A673 (cell line): ENCODE data around the gene MRPL48. TPM values are rescaled to one million over a fixed set of nuclear protein-coding genes. Genes with fewer than 3 reads are reported as not detected.

Experiments used
- BruUV-seq: library from RNA; stranded (reverse); fragments of 400-500 nt; replicated peaks from 2 replicates; lab custom pipeline; 2021; lab: Mats Ljungman, UMichigan
- CTCF ChIA-PET: fragments of 300-600 bp; sonication (Branson Sonifier 250); formaldehyde crosslinking; loops from one replicate; lab custom pipeline; 2022; ENCODE audit warnings: antibody characterized with exemption; lab: Charles Lee
- POLR2A ChIA-PET: fragments of 300-600 bp; sonication (Branson Sonifier 250); formaldehyde crosslinking; loops from one replicate; lab custom pipeline; 2022; ENCODE audit warnings: antibody characterized with exemption; ENCODE audit not compliant: low non-redundant PET; lab: Charles Lee
- DNase-seq: peaks from one replicate; pipeline ENCODE4 v3.0.0-alpha.2; 2015; ENCODE audit warnings: low spot score
- H3K27ac ChIP-seq: fragments of 200-600 bp; sonication (generic); 2 replicates; pipeline ENCODE4 v1.5.1; 2016; ENCODE audit warnings: mixed run types, low read depth, mild to moderate bottlenecking, mixed read lengths, antibody characterized with exemption, low read length; ENCODE audit not compliant: poor library complexity, severe bottlenecking
- H3K27me3 ChIP-seq: fragments of 200-600 bp; sonication (generic); replicated peaks from 2 replicates; pipeline ENCODE4 v1.6.1; 2017; ENCODE audit warnings: mixed run types, low read depth, mild to moderate bottlenecking, mixed read lengths, antibody characterized with exemption, low read length; ENCODE audit not compliant: insufficient read depth, poor library complexity
- H3K36me3 ChIP-seq: fragments of 200-600 bp; sonication (generic); 2 replicates; pipeline ENCODE4 v1.6.1; 2016; ENCODE audit warnings: mixed run types, mild to moderate bottlenecking, mixed read lengths, antibody characterized with exemption, low read length; ENCODE audit not compliant: insufficient read depth, poor library complexity, severe bottlenecking
- H3K4me1 ChIP-seq: fragments of 200-600 bp; sonication (generic); 2 replicates; pipeline ENCODE4 v1.6.1; 2017; ENCODE audit warnings: mixed run types, mild to moderate bottlenecking, mixed read lengths, antibody characterized with exemption, low read length; ENCODE audit not compliant: insufficient read depth, poor library complexity, severe bottlenecking
- H3K4me3 ChIP-seq: fragments of 200-600 bp; sonication (generic); 2 replicates; pipeline ENCODE4 v1.5.1; 2016; ENCODE audit warnings: low read depth, mixed run types, mild to moderate bottlenecking, mixed read lengths, low read length; ENCODE audit not compliant: poor library complexity, severe bottlenecking
- H3K9me3 ChIP-seq: fragments of 200-600 bp; sonication (generic); 2 replicates; pipeline ENCODE4 v1.6.1; 2016; ENCODE audit warnings: mixed run types, low read depth, mild to moderate bottlenecking, mixed read lengths, antibody characterized with exemption, low read length; ENCODE audit not compliant: poor library complexity, severe bottlenecking
- EZH2 ChIP-seq: fragments of 200-600 bp; sonication (generic); IDR thresholded peaks from 2 replicates; pipeline ENCODE4 v1.6.1; 2017; ENCODE audit warnings: borderline replicate concordance, low read depth, mild to moderate bottlenecking, mixed read lengths, antibody characterized with exemption, low read length; ENCODE audit not compliant: poor library complexity, severe bottlenecking
- intact Hi-C: fragments of 100-400 bp; cut with micrococcal nuclease; formaldehyde crosslinking; loops from one replicate; pipeline ENCODE4 v1.10.0; 2022; ENCODE audit not compliant: unreplicated experiment
- total RNA-seq: library from RNA; stranded (reverse); gene quantifications from 2 replicates; pipeline ENCODE4 v1.2.3, GENCODE V29; 2021
- TF ChIP-seq, protein P1 (sequence below): fragments of 300-800, 200-600 bp; sonication (generic); conservative IDR thresholded peaks from 2 replicates; pipeline ENCODE4 v1.5.1; 2017; ENCODE audit warnings: low read depth, mild to moderate bottlenecking, antibody characterized with exemption, low read length, moderate library complexity, mixed read lengths

Gene MRPL48
- total RNA-seq, 1 experiment from 2014 or later = 92.6 TPM

DNA sequence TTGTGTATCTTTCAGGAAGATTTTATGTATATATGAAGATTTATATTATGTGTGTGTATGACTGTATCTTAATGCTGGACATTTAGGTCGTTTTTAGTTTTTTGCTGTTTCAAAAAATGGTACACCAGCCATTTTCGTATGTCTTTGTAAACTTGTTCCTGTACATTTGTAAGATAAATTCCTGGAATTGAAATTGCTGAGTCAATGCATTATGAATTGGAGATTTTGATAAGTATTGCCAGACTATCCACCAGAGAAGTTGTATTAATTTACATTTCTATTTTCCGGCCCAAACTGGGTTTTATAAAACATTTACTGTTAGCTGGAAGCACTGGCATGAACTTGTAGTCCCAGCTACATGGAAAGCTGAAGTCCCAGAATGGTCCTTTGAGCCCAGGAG, 24.6 kb downstream of the MRPL48 start:
- CTCF ChIA-PET = no interaction called here
- no peaks in the 10 kb centered on the region for H3K27me3 ChIP-seq
- H3K4me3 ChIP-seq = no peak overlapping the region
- no peaks in the 10 kb centered on the region for H3K36me3 ChIP-seq
- no peak overlapping the region for H3K27ac ChIP-seq
- H3K4me1 ChIP-seq = no peaks in the 10 kb centered on the region
- BruUV-seq = no TSS peak
- TF ChIP-seq, protein P1, sequence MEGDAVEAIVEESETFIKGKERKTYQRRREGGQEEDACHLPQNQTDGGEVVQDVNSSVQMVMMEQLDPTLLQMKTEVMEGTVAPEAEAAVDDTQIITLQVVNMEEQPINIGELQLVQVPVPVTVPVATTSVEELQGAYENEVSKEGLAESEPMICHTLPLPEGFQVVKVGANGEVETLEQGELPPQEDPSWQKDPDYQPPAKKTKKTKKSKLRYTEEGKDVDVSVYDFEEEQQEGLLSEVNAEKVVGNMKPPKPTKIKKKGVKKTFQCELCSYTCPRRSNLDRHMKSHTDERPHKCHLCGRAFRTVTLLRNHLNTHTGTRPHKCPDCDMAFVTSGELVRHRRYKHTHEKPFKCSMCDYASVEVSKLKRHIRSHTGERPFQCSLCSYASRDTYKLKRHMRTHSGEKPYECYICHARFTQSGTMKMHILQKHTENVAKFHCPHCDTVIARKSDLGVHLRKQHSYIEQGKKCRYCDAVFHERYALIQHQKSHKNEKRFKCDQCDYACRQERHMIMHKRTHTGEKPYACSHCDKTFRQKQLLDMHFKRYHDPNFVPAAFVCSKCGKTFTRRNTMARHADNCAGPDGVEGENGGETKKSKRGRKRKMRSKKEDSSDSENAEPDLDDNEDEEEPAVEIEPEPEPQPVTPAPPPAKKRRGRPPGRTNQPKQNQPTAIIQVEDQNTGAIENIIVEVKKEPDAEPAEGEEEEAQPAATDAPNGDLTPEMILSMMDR = no peak
- no peak for TF ChIP-seq EZH2
- no peaks in the 10 kb centered on the region for H3K9me3 ChIP-seq
- intact Hi-C loops = no loop called here
- DNase-seq = no peak
- POLR2A ChIA-PET = no interaction called here

DNA sequence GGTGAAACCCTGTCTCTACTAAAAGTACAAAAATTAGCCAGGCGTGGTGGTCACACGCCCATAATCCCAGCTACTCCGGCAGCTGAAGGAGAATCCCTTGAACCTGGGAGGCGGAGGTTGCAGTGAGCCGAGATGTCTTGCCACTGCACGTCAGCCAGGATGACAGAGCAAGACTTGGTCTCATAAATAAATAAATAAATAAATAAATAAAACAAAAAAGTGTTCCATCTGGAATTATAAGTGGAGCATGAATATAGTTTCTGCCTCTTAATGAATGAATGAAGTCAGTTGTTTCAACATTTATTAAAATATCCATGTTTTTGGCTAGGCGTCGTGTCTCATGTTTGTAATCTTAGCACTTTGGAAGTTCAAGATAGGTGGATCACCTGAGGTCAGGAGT, 27.1 kb downstream of the MRPL48 start:
- TF ChIP-seq, protein P1 = no peak
- no peak for TF ChIP-seq EZH2
- POLR2A ChIA-PET = no interaction called here
- BruUV-seq = no TSS peak

DNA sequence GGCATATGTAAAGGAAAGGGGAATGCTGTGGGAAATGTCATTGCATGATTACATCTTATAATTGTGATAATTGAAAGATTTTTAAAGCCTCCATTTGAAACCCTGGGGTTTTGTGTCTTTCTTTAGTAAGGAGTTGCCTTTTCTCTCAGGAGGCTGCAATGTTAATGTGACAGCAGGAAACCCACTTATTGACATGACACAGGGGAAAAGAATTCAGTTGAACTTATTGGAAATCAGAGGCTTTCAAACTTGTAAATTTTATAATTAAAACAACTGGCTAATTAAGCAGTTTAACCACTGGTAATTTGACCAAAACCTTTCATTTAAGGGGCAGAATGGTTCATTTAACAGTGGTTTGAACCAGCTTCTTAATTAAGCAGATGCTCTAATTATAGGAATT, 31.2 kb downstream of the MRPL48 start:
- ChIA-PET POLR2A (no interaction called here), CTCF (no interaction called here)
- no TSS peak for BruUV-seq
- DNase-seq = peak; percentile 83
- Histone ChIP-seq H3K27me3 (no peaks in the 10 kb centered on the region), H3K4me1 (peaks cover 14% of the 10 kb centered on the region), H3K36me3 (no peaks in the 10 kb centered on the region), H3K27ac (no peak overlapping the region), H3K9me3 (no peaks in the 10 kb centered on the region), H3K4me3 (no peak overlapping the region)
- intact Hi-C loops = no loop called here
- TF ChIP-seq, protein P1 = no peak
- TF ChIP-seq EZH2 = no peak

More for the DNA sequence above, 27.1 kb downstream of the MRPL48 start:
- intact Hi-C loops = no loop called here
- Histone ChIP-seq H3K4me1 (peaks cover 14% of the 10 kb centered on the region), H3K9me3 (no peaks in the 10 kb centered on the region), H3K27ac (no peak overlapping the region), H3K4me3 (no peak overlapping the region), H3K27me3 (no peaks in the 10 kb centered on the region), H3K36me3 (no peaks in the 10 kb centered on the region)
- CTCF ChIA-PET = no interaction called here
- DNase-seq = no peak
